GM12892 (cell line): Measurements from ENCODE around the gene RRH.

Source experiments
- POLR2A ChIP-seq: IDR thresholded peaks from 2 replicates; pipeline ENCODE4 v1.6.1; 2011; ENCODE audit warnings: low read depth, low read length, control low read depth
- POLR2AphosphoS5 ChIP-seq: IDR thresholded peaks from 2 replicates; pipeline ENCODE4 v1.6.1; 2011; ENCODE audit warnings: low read depth, low read length, control low read depth
- TAF1 ChIP-seq: IDR thresholded peaks from 2 replicates; pipeline ENCODE4 v1.6.1; 2011; ENCODE audit warnings: low read depth, mild to moderate bottlenecking, control low read depth, low read length, borderline replicate concordance

- TF ChIP-seq POLR2AphosphoS5 (no peak), POLR2A (no peak), TAF1 (no peak)
These were observed 18.8 kb downstream of the RRH start for GRCh38 chr4:109846395-109847098.
